Loucy (cell line): ENCODE results near the gene RAI14.

ENCODE experiments used
- CTCF ChIP-seq: fragments of 200-600 bp; sonication (generic); conservative IDR thresholded peaks from 2 replicates; pipeline ENCODE4 v1.5.1; 2014; ENCODE audit warnings: mild to moderate bottlenecking, antibody characterized with exemption, low read length
- EZH2phosphoT487 ChIP-seq: fragments of 200-600 bp; IDR thresholded peaks from 2 replicates; pipeline ENCODE4 v1.6.1; 2018; ENCODE audit warnings: antibody characterized with exemption, mild to moderate bottlenecking, moderate library complexity, borderline replicate concordance

DNA sequence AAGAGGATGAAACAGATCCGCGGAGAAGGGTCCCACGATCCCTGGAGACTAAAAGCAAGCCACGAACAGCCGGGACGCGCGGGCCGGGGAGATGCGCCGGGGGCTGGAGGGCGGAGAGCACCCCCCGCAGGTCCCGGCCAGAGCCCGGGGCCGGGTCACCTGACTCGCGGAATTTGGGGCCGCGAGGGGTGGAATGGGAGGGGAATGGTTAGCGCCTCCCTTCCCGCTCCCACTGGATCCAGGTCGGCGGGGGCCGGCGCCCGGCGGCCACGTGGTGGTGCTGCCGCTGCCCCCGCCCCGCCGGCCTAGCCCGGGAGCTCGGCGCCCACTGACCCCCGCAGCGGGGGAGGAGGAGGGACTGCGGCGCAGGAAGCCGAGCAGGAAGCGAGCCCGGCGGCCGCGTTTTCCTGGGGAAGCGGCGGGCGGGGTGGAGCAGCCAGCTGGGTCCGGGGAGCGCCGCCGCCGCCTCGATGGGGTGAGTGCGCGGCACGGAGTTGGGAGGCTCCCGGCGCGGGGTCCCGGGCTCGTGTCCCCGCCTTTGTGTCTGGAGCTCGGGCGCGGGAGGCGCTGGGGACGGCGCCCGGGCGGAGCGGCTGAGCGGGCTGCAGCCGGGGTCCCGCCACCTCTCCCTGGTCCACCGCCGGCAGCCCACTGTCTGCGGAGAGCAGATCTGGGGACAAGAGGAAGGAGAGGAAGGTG lies at the start of gene RAI14:
- TF ChIP-seq CTCF, result no peak; the same call in 1 of the 2 replicates
- TF ChIP-seq EZH2phosphoT487, result no peak
